ENCODE data around the gene USP8.

GRCh38 chr15:50380089-50380488 lies 44.1 kb upstream of the USP8 start:
- TF ChIP-seq, protein P1, sequence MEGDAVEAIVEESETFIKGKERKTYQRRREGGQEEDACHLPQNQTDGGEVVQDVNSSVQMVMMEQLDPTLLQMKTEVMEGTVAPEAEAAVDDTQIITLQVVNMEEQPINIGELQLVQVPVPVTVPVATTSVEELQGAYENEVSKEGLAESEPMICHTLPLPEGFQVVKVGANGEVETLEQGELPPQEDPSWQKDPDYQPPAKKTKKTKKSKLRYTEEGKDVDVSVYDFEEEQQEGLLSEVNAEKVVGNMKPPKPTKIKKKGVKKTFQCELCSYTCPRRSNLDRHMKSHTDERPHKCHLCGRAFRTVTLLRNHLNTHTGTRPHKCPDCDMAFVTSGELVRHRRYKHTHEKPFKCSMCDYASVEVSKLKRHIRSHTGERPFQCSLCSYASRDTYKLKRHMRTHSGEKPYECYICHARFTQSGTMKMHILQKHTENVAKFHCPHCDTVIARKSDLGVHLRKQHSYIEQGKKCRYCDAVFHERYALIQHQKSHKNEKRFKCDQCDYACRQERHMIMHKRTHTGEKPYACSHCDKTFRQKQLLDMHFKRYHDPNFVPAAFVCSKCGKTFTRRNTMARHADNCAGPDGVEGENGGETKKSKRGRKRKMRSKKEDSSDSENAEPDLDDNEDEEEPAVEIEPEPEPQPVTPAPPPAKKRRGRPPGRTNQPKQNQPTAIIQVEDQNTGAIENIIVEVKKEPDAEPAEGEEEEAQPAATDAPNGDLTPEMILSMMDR (IDR thresholded peaks at IDR 0.05 in 4 of 5, conservative IDR thresholded peaks at IDR 0.05 in 1 of 5): no peak
- no peak for TF ChIP-seq POLR2A (IDR thresholded peaks at IDR 0.05)

Data from gastrocnemius medialis (tissue), 4 donors.